GM23338 (cell line): ENCODE results near the gene TTC22. TPM values are rescaled to one million over a fixed set of nuclear protein-coding genes. Genes with fewer than 3 reads are reported as not detected.
A peak's percentile ranks its signal among the peaks of the same experiment; 100 is the strongest.

Source experiments
- ATAC-seq: fragments of 200-7000 bp; cut with Tn5 transposase; 3 replicates; pipeline ENCODE4 v1.9.1; 2020
- DNase-seq: peaks from one replicate; pipeline ENCODE4 v3.0.0-alpha.2; 2015; ENCODE audit warnings: low spot score
- H2AFZ ChIP-seq: fragments of 200-600 bp; sonication (generic); 2 replicates; pipeline ENCODE4 v1.8.0; 2016; ENCODE audit warnings: antibody characterized with exemption, mild to moderate bottlenecking, moderate library complexity
- H3F3A ChIP-seq: fragments of 200-600 bp; sonication (generic); replicated peaks from 2 replicates; pipeline ENCODE4 v1.8.0; 2017; ENCODE audit warnings: antibody characterized with exemption, mixed run types, low read depth
- H3K27ac ChIP-seq: fragments of 200-600 bp; sonication (generic); 2 replicates; pipeline ENCODE4 v1.6.1; 2016; ENCODE audit warnings: low read depth
- H3K27me3 ChIP-seq: fragments of 200-600 bp; sonication (generic); 2 replicates; pipeline ENCODE4 v1.8.0; 2016; ENCODE audit warnings: mild to moderate bottlenecking, mixed run types, moderate library complexity; ENCODE audit not compliant: insufficient read depth
- H3K36me3 ChIP-seq: fragments of 200-600 bp; sonication (generic); 2 replicates; pipeline ENCODE4 v1.8.0; 2016; ENCODE audit warnings: mild to moderate bottlenecking; ENCODE audit not compliant: insufficient read depth
- H3K4me1 ChIP-seq: fragments of 200-600 bp; sonication (generic); 2 replicates; pipeline ENCODE4 v1.8.0; 2016; ENCODE audit warnings: mild to moderate bottlenecking, moderate library complexity; ENCODE audit not compliant: insufficient read depth
- H3K4me2 ChIP-seq: fragments of 200-600 bp; sonication (generic); 2 replicates; pipeline ENCODE4 v1.7.1; 2017; ENCODE audit warnings: mixed run types
- H3K4me3 ChIP-seq: fragments of 200-600 bp; sonication (generic); 2 replicates; pipeline ENCODE4 v1.6.1; 2016; ENCODE audit warnings: mixed run types
- H3K79me2 ChIP-seq: fragments of 200-600 bp; sonication (generic); replicated peaks from 2 replicates; pipeline ENCODE4 v1.8.0; 2017; ENCODE audit warnings: mild to moderate bottlenecking; ENCODE audit not compliant: insufficient read depth
- H3K9me2 ChIP-seq: fragments of 200-600 bp; sonication (generic); 2 replicates; pipeline ENCODE4 v1.8.0; 2017; ENCODE audit not compliant: insufficient read depth
- H4K20me1 ChIP-seq: fragments of 200-600 bp; sonication (generic); replicated peaks from 2 replicates; pipeline ENCODE4 v1.8.0; 2017; ENCODE audit warnings: mild to moderate bottlenecking; ENCODE audit not compliant: insufficient read depth
- H3K27ac Mint-ChIP-seq: 2 replicates; pipeline ENCODE4 v1.8.0; 2020; ENCODE audit warnings: inconsistent platforms, mild to moderate bottlenecking, moderate library complexity, mixed read lengths
- H3K27me3 Mint-ChIP-seq: 3 replicates; pipeline ENCODE4 v1.8.0; 2022; ENCODE audit warnings: low read depth, mild to moderate bottlenecking, moderate library complexity, mixed read lengths, inconsistent platforms; ENCODE audit not compliant: insufficient read depth, poor library complexity
- H3K36me3 Mint-ChIP-seq: 3 replicates; pipeline ENCODE4 v1.8.0; 2021; ENCODE audit warnings: low read depth, mild to moderate bottlenecking, inconsistent platforms, moderate library complexity, mixed read lengths
- H3K4me1 Mint-ChIP-seq: 3 replicates; pipeline ENCODE4 v1.8.0; 2020; ENCODE audit warnings: mild to moderate bottlenecking, inconsistent platforms, mixed read lengths
- H3K4me3 Mint-ChIP-seq: 3 replicates; pipeline ENCODE4 v1.8.0; 2021; ENCODE audit warnings: moderate library complexity, mild to moderate bottlenecking, inconsistent platforms, mixed read lengths
- H3K9me3 Mint-ChIP-seq: 3 replicates; pipeline ENCODE4 v1.8.0; 2020; ENCODE audit warnings: moderate library complexity, mild to moderate bottlenecking, inconsistent platforms, mixed read lengths
- CREB1 ChIP-seq: fragments of 250-450 bp; sonication (Bioruptor Pico); IDR thresholded peaks from 2 replicates; pipeline ENCODE4 v1.5.0; 2020; ENCODE audit warnings: low read depth, mild to moderate bottlenecking, moderate library complexity
- CTCF ChIP-seq, 2 experiments: fragments of 200-600 bp in 1 of 2; sonication (generic) in 1 of 2; conservative IDR thresholded peaks; 2 replicates each; pipeline versions ENCODE4 v1.5.1 to v1.6.1; 2016 to 2017; ENCODE audit warnings: antibody characterized with exemption in 2 of 2, low read depth in 2 of 2, mild to moderate bottlenecking in 2 of 2, moderate library complexity in 1 of 2
- ETS1 ChIP-seq: IDR thresholded peaks from 2 replicates; pipeline ENCODE4 v1.6.1; 2016; ENCODE audit warnings: antibody characterized with exemption
- NANOG ChIP-seq: IDR thresholded peaks from 2 replicates; pipeline ENCODE4 v1.6.1; 2016; ENCODE audit warnings: antibody characterized with exemption, borderline replicate concordance
- POLR2AphosphoS5 ChIP-seq: IDR thresholded peaks from 2 replicates; pipeline ENCODE4 v1.6.1; 2016; ENCODE audit warnings: antibody characterized with exemption, low read depth
- STAT1 ChIP-seq: IDR thresholded peaks from one replicate; pipeline ENCODE4 v1.6.1; 2016; ENCODE audit warnings: antibody characterized with exemption; ENCODE audit not compliant: unreplicated experiment
- ZNF114 ChIP-seq: fragments of 250-450 bp; sonication (Bioruptor Pico); IDR thresholded peaks from 2 replicates; pipeline ENCODE4 v1.5.0; 2020; ENCODE audit warnings: mild to moderate bottlenecking, moderate library complexity
- ZNF331 ChIP-seq: fragments of 250-450 bp; sonication (Bioruptor Pico); IDR thresholded peaks from 2 replicates; pipeline ENCODE4 v1.5.0; 2020; ENCODE audit warnings: low read depth, mild to moderate bottlenecking, moderate library complexity
- ZNF462 ChIP-seq: fragments of 250-450 bp; sonication (Bioruptor Pico); IDR thresholded peaks from 2 replicates; pipeline ENCODE4 v1.5.0; 2020; ENCODE audit warnings: mild to moderate bottlenecking, moderate library complexity
- polyA plus RNA-seq: library from polyadenylated mRNA; unstranded; fragments of >200 nt; fragmentation: Nextera tagmentation; extraction: Ambion mirVana; gene quantifications from 2 replicates; pipeline ENCODE4 v1.2.1, GENCODE V29; 2016
- total RNA-seq: library from RNA; depleted of rRNA; stranded (reverse); fragments of >200 nt; shearing (Covaris generic); gene quantifications from 2 replicates; pipeline ENCODE4 v1.2.3, GENCODE V29; 2014

TTC22 gene
- total and polyA plus RNA-seq, 2 experiments from 2014 or later = 1.2 to 2.5 TPM

- Mint-ChIP-seq H3K27me3 (peaks cover 7% of the 10 kb centered on the region), H3K9me3 (no peaks in the 10 kb centered on the region; the same call in 2 of the 3 replicates), H3K27ac (peak within 1 kb of the TSS; percentile 95), H3K4me3 (peak within 1 kb of the TSS; percentile 94), H3K36me3 (no peaks in the 10 kb centered on the region), H3K4me1 (peaks cover 28% of the 10 kb centered on the region)
- ATAC-seq = peak; percentile 94
- peak; percentile 100 for DNase-seq
- H3K4me3 ChIP-seq = peak within 1 kb of the TSS; percentile 93
- no peaks in the 10 kb centered on the region for H3K27me3 ChIP-seq
- no peaks in the 10 kb centered on the region for H3K36me3 ChIP-seq
- peak within 1 kb of the TSS; percentile 90 for H3K4me2 ChIP-seq
- no peaks in the 10 kb centered on the region for H3K9me2 ChIP-seq
- peaks cover 25% of the 10 kb centered on the region for H3K79me2 ChIP-seq
- H4K20me1 ChIP-seq = no peaks in the 10 kb centered on the region
- 0 out of 2 replicates have a peak, but pooled peaks cover 3% of the 10 kb centered on the region for H3F3A ChIP-seq
- H2AFZ ChIP-seq = peak within 1 kb of the TSS; percentile 91; the same call in 1 of the 2 replicates
- TF ChIP-seq CTCF (conservative IDR thresholded peaks at IDR 0.05; ENCODE audit: low read depth in 2 of 2) (no peak), POLR2AphosphoS5 (peak; percentile 99), ETS1 (peak; percentile 83), CREB1 (CRISPR knock-in tag) (peak; percentile 57)
- H3K4me1 ChIP-seq = peaks cover 9% of the 10 kb centered on the region
- peak within 1 kb of the TSS; percentile 71; the same call in 1 of the 2 replicates for H3K27ac ChIP-seq
Measured at GRCh38 chr1:54764133-54764921, 36.8 kb downstream of the TTC22 start, which contains the start of gene PARS2. PARS2 (minus strand) TSS chr1:54764523; CDS start chr1:54759161, 5,362 bp downstream.

GRCh38 chr1:54763816-54764132 lies 37.3 kb downstream of the TTC22 start:
- Histone ChIP-seq H2AFZ (peak overlapping the region; percentile 44; the same call in 1 of the 2 replicates), H3K4me3 (peak overlapping the region; percentile 93), H3K27ac (peak overlapping the region; percentile 71; the same call in 1 of the 2 replicates), H3K4me1 (peaks cover 9% of the 10 kb centered on the region), H3K9me2 (no peaks in the 10 kb centered on the region), H3K4me2 (peak overlapping the region; percentile 90), H3K36me3 (no peaks in the 10 kb centered on the region), H3K79me2 (peaks cover 25% of the 10 kb centered on the region), H3F3A (0 out of 2 replicates have a peak, but pooled peaks cover 3% of the 10 kb centered on the region), H4K20me1 (no peaks in the 10 kb centered on the region), H3K27me3 (no peaks in the 10 kb centered on the region)
- ATAC-seq (peak; percentile 9), DNase-seq (peak; percentile 42)
- peak overlapping the region; percentile 94 for H3K4me3 Mint-ChIP-seq
- peaks cover 7% of the 10 kb centered on the region for H3K27me3 Mint-ChIP-seq
- no peaks in the 10 kb centered on the region for H3K36me3 Mint-ChIP-seq
- H3K9me3 Mint-ChIP-seq = no peaks in the 10 kb centered on the region; the same call in 2 of the 3 replicates
- H3K27ac Mint-ChIP-seq = peak overlapping the region; percentile 95
- H3K4me1 Mint-ChIP-seq = peaks cover 28% of the 10 kb centered on the region
- TF ChIP-seq POLR2AphosphoS5 (no peak), NANOG (no peak), ZNF331 (no peak), ZNF114 (CRISPR knock-in tag) (no peak), ZNF462 (CRISPR knock-in tag) (no peak), CREB1 (CRISPR knock-in tag) (no peak), ETS1 (no peak), STAT1 (no peak)
